ENCODE measurements around the gene NMT1.
"Not testable (repeated sequence)": the region's sequence is repeated elsewhere in the genome, so short reads cannot be mapped to it uniquely, and the experiment has no call there.

NMT1 gene

GRCh38 chr17:45038728-45039634 lies 22.1 kb upstream of the NMT1 start:
- no peak for DNase-seq

GRCh38 chr17:45040459-45040858 lies 20.7 kb upstream of the NMT1 start:
- DNase-seq: no peak

GRCh38 chr17:45042346-45043120 lies 18.6 kb upstream of the NMT1 start:
- DNase-seq: no peak

DNA sequence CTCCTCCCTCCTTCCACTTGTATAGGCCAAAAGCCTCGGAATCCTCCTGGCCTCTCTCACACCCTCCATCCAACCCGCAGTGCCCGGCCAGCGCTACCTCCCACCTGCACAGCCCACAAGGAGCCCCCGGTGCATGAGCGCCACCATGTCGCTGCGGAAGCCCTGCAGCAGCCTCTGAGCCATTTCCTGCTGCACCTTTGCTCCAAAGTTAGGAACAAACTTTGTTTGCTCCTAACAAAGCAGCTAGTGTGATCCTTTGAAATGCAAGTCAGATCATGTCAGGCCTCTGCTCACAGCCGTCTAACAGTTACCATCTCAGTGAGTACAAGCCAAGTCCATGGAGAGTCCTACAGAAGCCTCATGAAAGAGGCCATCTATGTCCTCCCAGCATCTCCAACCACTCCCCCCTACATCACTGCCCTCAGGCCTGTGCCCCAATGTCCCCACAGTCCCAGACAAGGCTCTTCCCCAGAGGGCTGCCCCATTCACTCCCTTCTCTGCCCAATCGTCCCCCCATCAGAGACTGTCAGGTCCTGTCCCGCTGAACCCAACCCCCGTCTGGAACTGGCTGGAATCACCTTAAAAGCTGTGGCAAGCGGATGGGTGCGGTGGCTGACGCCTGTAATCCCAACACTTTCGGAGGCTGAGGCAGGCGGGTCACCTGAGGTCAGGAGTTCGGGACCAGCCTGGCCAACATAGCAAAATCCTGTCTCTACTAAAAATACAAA lies 17.1 kb upstream of the NMT1 start:
- no peak for DNase-seq

GRCh38 chr17:45046537-45047125 lies 14.5 kb upstream of the NMT1 start:
- no peak for DNase-seq

DNA sequence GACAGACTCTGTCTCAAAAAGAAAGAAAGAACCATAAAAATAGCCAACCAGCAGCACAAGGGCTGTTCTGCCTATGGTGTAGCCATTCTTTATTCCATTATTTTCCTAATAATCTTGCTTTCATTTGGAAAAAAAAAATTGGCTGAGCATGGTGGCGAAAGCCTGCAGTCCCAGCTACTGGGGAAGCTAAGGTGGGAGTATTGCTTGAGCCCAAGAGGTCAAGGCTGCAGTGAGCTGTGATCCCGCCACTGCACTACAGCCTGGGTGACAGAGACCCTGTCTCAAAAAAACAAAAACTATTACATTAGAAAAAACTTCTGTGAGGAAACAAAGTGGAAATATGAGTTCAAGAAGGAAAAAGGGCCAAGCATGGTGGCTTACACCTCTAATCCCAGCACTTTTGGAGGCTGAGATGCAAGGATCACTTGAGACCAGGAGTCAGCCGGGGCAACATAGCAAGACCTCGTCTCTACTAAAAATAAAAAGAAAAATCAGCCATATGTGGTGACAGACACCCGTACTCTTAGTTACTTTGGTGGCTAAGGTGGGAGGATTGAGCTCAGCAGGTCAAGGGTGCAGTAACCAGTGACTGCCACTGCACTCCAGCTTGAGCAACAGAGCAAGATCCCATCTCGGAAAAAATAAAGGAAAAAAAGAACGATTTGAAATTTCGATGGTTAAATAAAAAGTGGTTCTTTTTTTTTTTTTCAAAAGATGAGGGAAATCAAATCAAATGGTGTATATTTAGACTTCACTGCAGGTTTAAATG lies 12.1 kb upstream of the NMT1 start:
- peak in 1 of 5 experiments; percentile 27 for DNase-seq

DNA sequence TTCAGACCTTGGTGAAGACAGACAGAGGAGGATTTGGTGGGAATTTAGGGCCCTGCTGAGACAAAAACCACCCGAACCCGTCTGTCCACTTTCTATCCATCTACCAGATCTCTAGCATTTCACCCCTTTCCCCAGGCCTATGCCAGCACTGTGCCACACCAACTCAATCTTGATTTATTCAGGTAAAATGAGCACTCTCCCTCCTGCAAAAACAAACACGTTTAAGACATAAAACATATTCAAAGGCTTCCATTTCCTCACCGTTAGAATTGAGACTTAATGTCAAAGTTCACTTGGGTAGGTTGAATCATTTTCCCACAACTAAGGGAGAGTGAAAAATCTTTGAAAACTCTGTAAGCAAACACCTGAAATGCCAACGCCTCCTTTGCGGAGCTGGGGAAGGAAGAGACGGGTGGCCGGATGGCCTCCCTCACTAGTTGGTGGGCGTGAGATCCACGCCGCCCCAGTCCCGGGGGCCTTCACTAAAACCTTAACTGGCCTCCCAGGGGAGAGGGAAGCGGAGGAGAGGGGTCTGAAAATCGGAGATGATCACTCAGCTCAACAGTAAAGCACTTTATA lies 10.5 kb upstream of the NMT1 start:
- DNase-seq: peak in 2 of 5 experiments; percentile 8 to 50

DNA sequence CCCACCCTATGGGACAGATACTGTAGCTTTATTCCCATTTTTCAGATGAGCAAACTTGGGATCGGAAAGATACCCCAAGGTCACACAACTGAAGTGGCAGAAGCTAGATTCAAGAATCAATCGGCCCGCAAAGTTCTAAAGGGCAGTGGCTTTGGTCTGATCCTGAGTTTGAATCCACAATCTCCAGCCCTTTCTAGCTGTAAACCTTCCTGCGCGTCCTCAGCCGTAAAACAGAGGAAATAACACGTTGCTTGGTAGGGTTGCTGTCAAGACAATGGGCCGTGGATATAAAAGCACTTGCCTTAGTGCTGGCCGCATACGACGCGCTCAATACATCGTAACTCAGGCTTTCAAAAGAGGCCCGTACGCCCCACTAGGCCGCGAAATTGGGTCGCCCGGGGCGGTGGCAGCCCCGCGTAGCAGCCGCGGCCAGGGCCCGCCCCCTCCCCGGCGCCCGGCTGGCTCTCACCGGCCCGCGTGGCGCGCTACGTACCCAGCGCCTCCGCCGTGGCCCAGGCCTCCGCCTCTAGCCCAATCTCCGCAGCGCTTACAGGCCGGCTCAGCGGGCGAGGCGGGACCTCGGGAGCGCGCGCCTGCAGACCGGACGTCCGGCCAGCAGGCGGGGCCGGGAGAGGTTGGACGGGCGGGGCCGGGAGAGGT lies 9.9 kb upstream of the NMT1 start, which contains the start of gene DCAKD:
DCAKD (minus strand) TSS at position 573 of the 660 bp plus-strand sequence. CDS start 16,747 bp downstream, outside the sequence.
- peak; percentile 80 to 99 (median 86) for DNase-seq

GRCh38 chr17:45051720-45052051 lies 9.4 kb upstream of the NMT1 start:
- not testable (repeated sequence) for DNase-seq

DNA sequence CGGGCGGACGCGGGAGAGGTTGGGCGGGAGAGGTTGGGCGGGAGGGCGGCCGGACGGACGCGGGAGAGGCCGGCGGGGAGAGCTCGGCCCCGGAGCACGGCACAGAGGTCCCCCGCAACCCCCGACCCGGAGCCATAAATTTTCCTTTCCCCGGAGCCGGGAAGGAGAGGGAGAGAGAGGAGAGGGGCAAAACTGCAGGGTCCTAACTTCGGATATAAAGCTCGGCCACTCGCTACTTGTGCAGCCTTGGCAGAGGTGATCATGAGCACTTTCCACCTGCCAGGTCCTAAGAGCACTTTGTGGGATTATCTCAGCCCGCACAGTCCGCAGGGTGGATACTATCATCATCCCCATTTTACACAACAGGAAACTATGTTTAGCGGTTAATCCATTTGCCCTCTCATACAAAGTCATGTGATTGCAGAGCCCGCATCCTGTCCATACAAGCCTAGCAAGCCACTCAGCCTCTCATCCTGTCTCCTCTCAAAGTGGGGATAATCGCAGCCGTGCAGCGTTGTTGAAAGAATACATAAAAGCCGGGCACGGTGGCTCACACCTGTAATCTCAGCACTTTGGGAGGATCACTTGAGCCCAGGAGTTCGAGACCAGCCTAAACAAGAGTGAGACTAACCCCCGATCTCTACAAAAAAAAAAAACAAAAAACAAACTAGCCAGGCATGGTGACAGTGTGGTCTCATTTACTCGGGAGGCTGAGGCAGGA lies 8.9 kb upstream of the NMT1 start:
- peak in 4 of 5 experiments; percentile 2 to 94 (median 38) for DNase-seq

DNA sequence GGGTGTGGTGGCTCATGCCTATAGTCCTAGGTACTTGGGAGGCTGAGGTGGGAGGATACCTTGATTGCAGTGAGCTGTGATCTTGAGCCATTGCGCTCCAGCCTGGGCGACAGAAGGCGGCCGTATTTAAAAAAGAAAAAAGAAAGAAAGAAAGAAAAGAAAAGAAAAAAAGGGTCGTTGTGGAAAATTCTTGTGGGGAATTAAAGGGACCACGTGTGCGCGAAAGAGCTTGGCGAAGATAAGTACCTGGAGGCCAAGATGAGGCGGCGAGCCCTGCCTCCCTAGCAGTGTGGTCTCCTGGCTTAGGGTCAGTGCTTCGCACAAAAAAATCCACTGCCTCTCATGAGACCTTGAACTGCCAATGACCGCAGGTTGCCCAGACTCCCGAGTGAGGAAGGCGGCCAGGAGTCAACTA lies 728 bp upstream of the NMT1 start:
- no peak for DNase-seq

DNA sequence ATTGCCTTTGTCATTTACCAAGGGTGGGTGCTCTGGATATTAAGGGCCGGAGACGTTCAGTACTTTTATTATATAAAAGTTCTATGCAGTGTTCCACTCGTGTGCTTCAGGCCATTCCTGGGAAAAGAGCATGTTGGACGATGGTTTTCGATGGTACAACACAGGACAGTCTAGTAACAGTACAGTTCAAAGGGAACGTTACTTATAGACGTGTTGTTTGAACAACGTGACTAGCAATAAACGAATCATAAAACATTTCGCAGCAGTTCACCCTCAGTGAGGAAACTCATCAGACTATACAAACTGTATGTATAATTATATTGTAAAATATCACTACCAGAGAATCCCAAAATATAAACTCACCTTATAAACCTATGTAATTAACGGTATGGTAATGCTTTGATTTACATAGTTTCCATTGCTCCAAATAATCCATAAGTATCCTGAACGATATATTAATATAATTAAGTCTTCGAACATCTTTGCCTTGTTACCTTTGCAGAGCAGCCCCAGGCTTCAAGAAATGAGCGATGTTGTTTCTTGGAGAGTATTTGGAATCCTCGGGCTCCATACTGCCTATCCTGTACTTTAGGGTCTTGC lies 589 bp downstream of the NMT1 start:
- no peak for DNase-seq

GRCh38 chr17:45063198-45063597 lies 2.1 kb downstream of the NMT1 start:
- peak in 1 of 5 experiments; percentile 43 for DNase-seq

- DNase-seq: no peak
Measured at GRCh38 chr17:45067637-45068036, 6.5 kb downstream of the NMT1 start.

DNA sequence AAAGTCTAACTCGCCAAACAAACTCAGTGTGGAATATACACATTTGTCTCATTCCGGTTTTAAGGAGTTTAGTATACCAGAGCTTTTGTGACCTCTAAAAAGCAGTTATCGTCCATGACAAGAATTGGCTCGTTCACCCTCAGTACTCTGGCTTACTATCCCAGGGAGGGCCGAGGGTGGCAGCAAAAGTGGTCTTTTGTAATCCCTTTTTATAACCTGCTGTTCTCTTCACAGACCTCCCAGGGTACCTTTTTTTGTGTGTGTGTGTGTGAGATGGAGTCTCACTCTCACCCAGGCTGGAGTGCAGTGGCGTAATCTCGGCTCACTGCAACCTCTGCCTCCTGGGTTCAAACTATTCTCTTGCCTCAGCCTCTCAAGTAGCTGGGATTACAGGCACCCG lies 8.9 kb downstream of the NMT1 start:
- no peak for DNase-seq

DNA sequence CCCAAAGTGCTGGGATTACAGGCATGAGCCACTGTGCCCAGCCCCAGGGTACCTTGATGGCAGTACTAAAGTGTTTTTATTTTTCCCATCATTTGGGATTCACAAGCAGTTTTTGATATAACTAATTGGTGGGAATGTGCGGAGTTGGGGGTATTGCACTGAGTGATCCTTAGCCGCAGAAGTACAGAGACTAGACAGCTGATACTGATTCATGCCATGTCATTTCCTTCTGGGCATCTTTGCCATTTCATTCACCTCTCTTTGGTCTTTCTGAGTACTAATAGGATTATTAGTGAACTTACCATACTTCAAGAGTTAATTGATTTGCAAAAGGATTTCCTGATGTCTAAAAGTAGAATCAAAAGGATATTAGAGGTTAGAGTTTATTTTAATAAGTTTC lies 9.7 kb downstream of the NMT1 start:
- DNase-seq: no peak

DNA sequence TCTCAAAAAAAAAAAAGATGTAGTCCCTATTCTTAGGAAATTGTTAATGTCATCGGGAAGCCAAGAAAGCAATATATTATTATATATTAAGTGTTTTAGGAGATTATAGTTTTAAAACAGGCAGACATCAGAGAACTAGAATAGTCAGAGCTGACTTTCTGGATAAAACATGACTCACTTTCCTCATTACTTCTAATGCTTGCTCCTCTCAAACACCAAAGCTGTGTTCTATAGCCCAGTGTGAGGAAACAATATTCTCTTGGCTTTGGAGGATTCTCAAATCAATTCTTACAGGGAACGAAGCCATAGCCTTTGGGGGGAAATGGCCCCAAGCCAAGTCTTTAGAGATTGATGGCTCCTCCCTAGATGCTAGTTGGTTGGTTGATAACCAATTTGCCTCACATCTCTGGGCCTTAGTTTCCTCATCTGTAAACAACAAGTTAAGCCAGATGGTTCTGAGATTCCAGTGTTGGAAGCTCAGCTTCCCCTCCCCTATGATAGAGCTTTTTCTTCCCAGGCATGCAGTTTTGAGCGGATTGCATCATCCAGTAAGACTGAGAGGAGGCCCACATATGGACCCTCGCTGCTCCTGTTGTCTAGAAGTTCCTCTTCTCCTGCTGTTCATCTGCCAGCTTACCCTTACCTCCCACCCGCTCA lies 12.4 kb downstream of the NMT1 start:
- no peak for DNase-seq

DNA sequence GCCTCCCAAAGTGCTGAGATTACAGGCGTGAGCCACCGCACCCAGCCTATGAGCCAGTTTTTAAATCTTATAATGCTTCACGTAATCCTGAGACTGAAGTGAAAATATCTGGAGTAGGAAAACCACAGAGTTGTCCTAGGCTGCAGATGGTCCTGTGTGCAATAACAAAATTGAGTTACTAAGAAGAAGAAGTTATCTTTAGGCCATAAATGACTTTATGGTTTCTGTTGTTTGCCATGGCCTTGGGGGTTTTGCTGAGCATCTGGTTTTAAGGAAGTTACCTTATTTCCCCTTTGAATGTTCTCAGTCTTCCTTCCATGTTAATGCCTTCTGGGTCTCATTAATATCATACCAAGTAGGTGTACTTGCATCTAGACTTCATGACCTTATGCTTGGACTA lies 16.5 kb downstream of the NMT1 start:
- DNase-seq: peak in 1 of 5 experiments; percentile 42

DNA sequence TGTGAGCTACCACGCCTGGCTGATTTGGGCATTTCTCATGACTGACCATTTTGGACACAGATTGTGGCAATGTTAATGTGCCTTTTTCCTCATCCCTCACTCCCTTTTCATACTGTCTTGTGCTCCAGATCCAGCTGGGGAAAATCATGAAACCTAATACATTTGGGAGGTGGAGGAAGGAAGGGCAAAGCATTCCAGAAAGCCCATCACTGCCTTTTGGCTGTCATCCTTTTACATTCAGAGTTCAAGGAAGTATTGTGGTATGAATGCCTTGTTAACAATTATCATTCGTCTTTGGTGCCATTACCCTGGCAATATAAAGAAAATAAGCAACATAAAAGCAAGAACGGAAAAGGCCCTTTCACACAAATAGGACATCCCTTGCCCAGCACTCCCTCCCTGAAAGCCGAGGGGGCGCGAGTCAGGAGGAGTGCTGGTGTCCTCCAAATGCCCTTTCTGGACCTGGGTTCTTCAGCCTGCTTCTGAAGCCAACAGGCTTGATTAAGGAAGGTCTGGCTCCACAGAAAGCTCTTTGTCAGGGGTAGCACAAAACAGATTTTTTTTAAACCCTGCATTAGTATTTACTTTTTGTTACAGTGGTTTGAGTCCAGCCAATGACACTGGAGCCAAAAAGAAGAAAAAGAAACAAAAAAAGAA lies 20.1 kb downstream of the NMT1 start:
- DNase-seq: no peak

Data from T-helper 2 cell (primary cell).